Measurements from ENCODE around the gene CHD9. TPM values are rescaled to one million over a fixed set of nuclear protein-coding genes. Genes with fewer than 3 reads are reported as not detected.

CHD9 gene
- total RNA-seq, 1 donor from 2014 or later: 77.4 TPM

- Histone ChIP-seq H4K20me1 (ENCODE audit: insufficient read depth, low read length) (no peaks in the 10 kb centered on the region), H3K4me2 (ENCODE audit: low read length) (peak within 1 kb of the TSS; percentile 82), H3K79me2 (ENCODE audit: insufficient read depth, low read length) (peaks cover 13% of the 10 kb centered on the region), H3K9ac (ENCODE audit: low read length) (peak within 1 kb of the TSS; percentile 28), H3K9me3 (ENCODE audit: insufficient read depth, low read depth, low read length) (no peaks in the 10 kb centered on the region), H3K4me3 (ENCODE audit: insufficient read depth, low read depth, low read length) (peak within 1 kb of the TSS; percentile 46), H2AFZ (ENCODE audit: low read depth, low read length) (peak within 1 kb of the TSS; percentile 79), H3K4me1 (ENCODE audit: insufficient read depth, low read length) (peaks cover 26% of the 10 kb centered on the region), H3K27me3 (ENCODE audit: insufficient read depth, low read length) (no peaks in the 10 kb centered on the region), H3K27ac (ENCODE audit: low read depth, low read length) (peak within 1 kb of the TSS; percentile 61), H3K36me3 (ENCODE audit: insufficient read depth, low read length) (no peaks in the 10 kb centered on the region)
- H3K36me3 Mint-ChIP-seq (ENCODE audit: low read depth, unreplicated experiment): peaks cover 3% of the 10 kb centered on the region
- peak within 1 kb of the TSS; percentile 82 for H3K4me3 Mint-ChIP-seq (ENCODE audit: unreplicated experiment)
- DNase-seq (ENCODE audit: low read depth): peak; percentile 86
- no peak for TF ChIP-seq EZH2 (IDR thresholded peaks at IDR 0.05; ENCODE audit: insufficient read depth, low read length)
- no peak for TF ChIP-seq CTCF (IDR thresholded peaks at IDR 0.05; ENCODE audit: insufficient read depth, low read depth, low read length)
- H3K27me3 Mint-ChIP-seq (ENCODE audit: low read depth, unreplicated experiment): no peaks in the 10 kb centered on the region
- FAIRE-seq: no peak
- H3K4me1 Mint-ChIP-seq (ENCODE audit: low read depth, unreplicated experiment): peaks cover 11% of the 10 kb centered on the region
- peak within 1 kb of the TSS; percentile 94 for H3K27ac Mint-ChIP-seq (ENCODE audit: unreplicated experiment)
- no peaks in the 10 kb centered on the region for H3K9me3 Mint-ChIP-seq (ENCODE audit: unreplicated experiment)
Measured at GRCh38 chr16:53052519-53053501, 2.0 kb upstream of the CHD9 start, which contains the start of gene CHD9NB. TSS of gene CHD9NB (minus strand) at chr16:53052897. CDS start at chr16:53044158, 8,739 bp downstream.

- H3K27ac ChIP-seq (ENCODE audit: low read depth, low read length): peak overlapping the region; percentile 79
- peak overlapping the region; percentile 89 for H3K27ac Mint-ChIP-seq (ENCODE audit: unreplicated experiment)
- H3K79me2 ChIP-seq (ENCODE audit: insufficient read depth, low read length): peaks cover 26% of the 10 kb centered on the region
- no peak for FAIRE-seq
- H3K4me1 Mint-ChIP-seq (ENCODE audit: low read depth, unreplicated experiment): peaks cover 13% of the 10 kb centered on the region
- H3K9ac ChIP-seq (ENCODE audit: low read length): peak overlapping the region; percentile 83
- H2AFZ ChIP-seq (ENCODE audit: low read depth, low read length): peak overlapping the region; percentile 90
- H3K27me3 Mint-ChIP-seq (ENCODE audit: low read depth, unreplicated experiment): no peaks in the 10 kb centered on the region
- peaks cover 6% of the 10 kb centered on the region for H3K36me3 Mint-ChIP-seq (ENCODE audit: low read depth, unreplicated experiment)
- peaks cover 9% of the 10 kb centered on the region for H4K20me1 ChIP-seq (ENCODE audit: insufficient read depth, low read length)
- no peaks in the 10 kb centered on the region for H3K36me3 ChIP-seq (ENCODE audit: insufficient read depth, low read length)
- DNase-seq (ENCODE audit: low read depth): no peak
- H3K9me3 ChIP-seq (ENCODE audit: insufficient read depth, low read depth, low read length): no peaks in the 10 kb centered on the region
- H3K9me3 Mint-ChIP-seq (ENCODE audit: unreplicated experiment): no peaks in the 10 kb centered on the region
- peak overlapping the region; percentile 89 for H3K4me3 Mint-ChIP-seq (ENCODE audit: unreplicated experiment)
- H3K4me2 ChIP-seq (ENCODE audit: low read length): peak overlapping the region; percentile 83
- peaks cover 26% of the 10 kb centered on the region for H3K4me1 ChIP-seq (ENCODE audit: insufficient read depth, low read length)
- TF ChIP-seq CTCF (IDR thresholded peaks at IDR 0.05; ENCODE audit: insufficient read depth, low read depth, low read length) (no peak), EZH2 (IDR thresholded peaks at IDR 0.05; ENCODE audit: insufficient read depth, low read length) (no peak)
- H3K27me3 ChIP-seq (ENCODE audit: insufficient read depth, low read length): no peaks in the 10 kb centered on the region
- peak overlapping the region; percentile 65 for H3K4me3 ChIP-seq (ENCODE audit: insufficient read depth, low read depth, low read length)
Measured at GRCh38 chr16:53053967-53054669, 673 bp upstream of the CHD9 start.

All from astrocyte (in vitro differentiated cells and primary cell).